ENCODE data around the gene CNTN6. TPM values are rescaled to one million over a fixed set of nuclear protein-coding genes. Genes with fewer than 3 reads are reported as not detected.

CNTN6 gene
- polyA plus RNA-seq, 1 of the 3 experiments (the other 2 are of a cell fraction): 0.02 TPM

DNA sequence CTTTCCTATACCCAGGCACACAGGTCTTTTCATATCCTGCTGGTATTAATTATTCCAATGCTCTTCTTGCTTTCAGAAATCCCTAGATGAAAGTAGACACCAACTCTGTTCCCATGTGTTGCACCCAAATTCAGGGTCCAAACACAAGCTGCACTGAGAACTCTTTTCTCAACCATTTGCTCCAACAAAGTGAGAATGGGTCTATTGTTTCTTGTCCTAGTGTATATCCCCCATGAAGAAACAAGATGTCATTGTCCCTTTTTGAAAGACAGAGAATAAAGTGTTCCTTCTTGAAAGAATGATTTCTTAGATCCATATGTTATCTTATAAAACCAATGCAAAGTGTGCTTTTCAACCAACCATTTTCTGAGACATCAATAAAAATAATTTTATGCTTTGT is 353.7 kb downstream of the CNTN6 start:
- CTCF ChIA-PET: no interaction called here
- H3K9me2 ChIP-seq: no peaks in the 10 kb centered on the region
- no peak overlapping the region for H3K27ac ChIP-seq (ENCODE audit: low read depth in 2 of 2, low read length in 1 of 2)
- no peaks in the 10 kb centered on the region for H3K27me3 ChIP-seq (ENCODE audit: insufficient read depth)
- H3F3A ChIP-seq (replicated peaks; ENCODE audit: insufficient read depth): no peaks in the 10 kb centered on the region
- no peak overlapping the region for H2AFZ ChIP-seq (ENCODE audit: low read depth)
- H3K79me2 ChIP-seq (ENCODE audit: insufficient read depth): no peaks in the 10 kb centered on the region
- H4K20me1 ChIP-seq (ENCODE audit: insufficient read depth): no peaks in the 10 kb centered on the region
- TF ChIP-seq RCOR1 (IDR thresholded peaks at IDR 0.05; ENCODE audit: low read length) (no peak), ELF1 (IDR thresholded peaks at IDR 0.05) (no peak), JUND (IDR thresholded peaks at IDR 0.05) (no peak)
- no peak overlapping the region for H3K9ac ChIP-seq
- H3K4me3 ChIP-seq (ENCODE audit: low read depth in 2 of 2, low read length in 1 of 2): no peak overlapping the region
- H3K4me1 ChIP-seq (ENCODE audit: control insufficient read depth in 1 of 2, insufficient read depth in 2 of 2, low read depth in 1 of 2, low read length in 1 of 2): no peaks in the 10 kb centered on the region
- no peaks in the 10 kb centered on the region for H3K9me3 ChIP-seq
- POLR2A ChIA-PET: no interaction called here
- no peaks in the 10 kb centered on the region for H3K36me3 ChIP-seq (replicated peaks in 1 of 2; ENCODE audit: control insufficient read depth in 1 of 2, insufficient read depth in 2 of 2, low read length in 1 of 2)
- H3K4me2 ChIP-seq: no peak overlapping the region
- no peak for DNase-seq

DNA sequence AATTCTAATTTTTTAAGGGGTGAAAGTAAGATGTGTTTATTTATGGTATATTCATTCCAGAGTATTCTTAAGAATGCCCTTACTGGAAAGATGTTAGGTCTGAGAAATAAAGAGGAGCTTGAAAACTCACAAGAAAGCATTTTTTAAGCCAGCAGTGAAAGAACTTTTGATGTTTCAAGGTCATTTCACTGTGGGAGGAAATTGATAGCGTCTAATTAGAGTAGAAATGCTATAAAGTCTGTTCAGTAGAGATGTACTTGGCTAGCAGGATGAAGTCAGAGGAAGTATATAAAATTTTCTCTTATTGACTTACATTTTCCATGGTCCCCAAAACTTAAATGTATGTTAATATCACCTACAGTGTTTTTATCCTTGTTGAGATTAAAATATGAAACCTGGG is 354.6 kb downstream of the CNTN6 start:
- H4K20me1 ChIP-seq (ENCODE audit: insufficient read depth): no peaks in the 10 kb centered on the region
- H3K9ac ChIP-seq: no peak overlapping the region
- no peak overlapping the region for H3K4me3 ChIP-seq (ENCODE audit: low read depth in 2 of 2, low read length in 1 of 2)
- CTCF ChIA-PET: no interaction called here
- H3K27me3 ChIP-seq (ENCODE audit: insufficient read depth): no peaks in the 10 kb centered on the region
- 19% methylated on average over 1 of the region's 1 CpG for WGBS (ENCODE audit: low lambda C conversion rate)
- POLR2A ChIA-PET: no interaction called here
- no peaks in the 10 kb centered on the region for H3F3A ChIP-seq (replicated peaks; ENCODE audit: insufficient read depth)
- no peaks in the 10 kb centered on the region for H3K4me1 ChIP-seq (ENCODE audit: control insufficient read depth in 1 of 2, insufficient read depth in 2 of 2, low read depth in 1 of 2, low read length in 1 of 2)
- TF ChIP-seq GATA2 (CRISPR knock-in tag; IDR thresholded peaks at IDR 0.05) (no peak), RAD21 (IDR thresholded peaks at IDR 0.05; ENCODE audit: low read length) (no peak), SIN3A (IDR thresholded peaks at IDR 0.05; ENCODE audit: borderline replicate concordance, low read depth, low read length) (no peak), RFX5 (IDR thresholded peaks at IDR 0.05; ENCODE audit: low read length) (no peak), ELF1 (IDR thresholded peaks at IDR 0.05) (no peak), FOSL2 (IDR thresholded peaks at IDR 0.05; ENCODE audit: borderline replicate concordance, low read depth) (no peak), CHD2 (IDR thresholded peaks at IDR 0.05; ENCODE audit: low read length, partially characterized antibody) (no peak)
- no peak overlapping the region for H2AFZ ChIP-seq (ENCODE audit: low read depth)
- H3K9me3 ChIP-seq: no peaks in the 10 kb centered on the region
- no peak overlapping the region for H3K4me2 ChIP-seq
- H3K27ac ChIP-seq (ENCODE audit: low read depth in 2 of 2, low read length in 1 of 2): no peak overlapping the region
- no peaks in the 10 kb centered on the region for H3K9me2 ChIP-seq
- H3K79me2 ChIP-seq (ENCODE audit: insufficient read depth): no peaks in the 10 kb centered on the region
- no peak for DNase-seq
- H3K36me3 ChIP-seq (replicated peaks in 1 of 2; ENCODE audit: control insufficient read depth in 1 of 2, insufficient read depth in 2 of 2, low read length in 1 of 2): no peaks in the 10 kb centered on the region

GRCh38 chr3:1448443-1448842 is 355.6 kb downstream of the CNTN6 start:
- Histone ChIP-seq H3K4me3 (ENCODE audit: low read depth in 2 of 2, low read length in 1 of 2) (no peak overlapping the region), H3K4me1 (ENCODE audit: control insufficient read depth in 1 of 2, insufficient read depth in 2 of 2, low read depth in 1 of 2, low read length in 1 of 2) (no peaks in the 10 kb centered on the region), H3K27me3 (ENCODE audit: insufficient read depth) (no peaks in the 10 kb centered on the region), H3K9me2 (no peaks in the 10 kb centered on the region), H3K9ac (no peak overlapping the region), H3K9me3 (no peaks in the 10 kb centered on the region), H3F3A (replicated peaks; ENCODE audit: insufficient read depth) (no peaks in the 10 kb centered on the region), H3K36me3 (replicated peaks in 1 of 2; ENCODE audit: control insufficient read depth in 1 of 2, insufficient read depth in 2 of 2, low read length in 1 of 2) (no peaks in the 10 kb centered on the region), H3K79me2 (ENCODE audit: insufficient read depth) (no peaks in the 10 kb centered on the region), H3K4me2 (no peak overlapping the region), H3K27ac (ENCODE audit: low read depth in 2 of 2, low read length in 1 of 2) (no peak overlapping the region), H4K20me1 (ENCODE audit: insufficient read depth) (no peaks in the 10 kb centered on the region), H2AFZ (ENCODE audit: low read depth) (no peak overlapping the region)
- ChIA-PET POLR2A (no interaction called here), CTCF (interaction anchor here (0.9 kb wide), 1 partner anchor 16 kb away, joined by 3 read pairs; no protein-coding TSS in a partner anchor)
- DNase-seq: no peak
- TF ChIP-seq TCF12 (IDR thresholded peaks at IDR 0.05): no peak
- no peak for TF ChIP-seq TEAD4 (IDR thresholded peaks at IDR 0.05; ENCODE audit: borderline replicate concordance, insufficient read depth)
- no peak for TF ChIP-seq MAX (IDR thresholded peaks at IDR 0.05; ENCODE audit: low read depth)
- no peak for TF ChIP-seq PBX3 (IDR thresholded peaks at IDR 0.05)
- no peak for TF ChIP-seq ELF1 (IDR thresholded peaks at IDR 0.05)

Small RNAs within 50 kb of the gene (small RNA-seq; reads per million reads assigned to genes)
- gene CRB3P1 (0 reads per million in 7 experiments), gene RN7SL120P (0 reads per million in 7 experiments)
